HepG2 (cell line): ENCODE data around the gene NOVA2. TPM values are rescaled to one million over a fixed set of nuclear protein-coding genes. Genes with fewer than 3 reads are reported as not detected.

Source experiments
- ARNTL ChIP-seq: sonication (generic); formaldehyde crosslinking; IDR thresholded peaks from 2 replicates; pipeline ENCODE4 v1.4.0; 2020; ENCODE audit warnings: mild to moderate bottlenecking, missing genetic modification reagents
- MEIS2 ChIP-seq: sonication (generic); formaldehyde crosslinking; IDR thresholded peaks from 2 replicates; pipeline ENCODE4 v1.9.0; 2021; ENCODE audit warnings: mild to moderate bottlenecking, missing genetic modification reagents
- NFE2L1 ChIP-seq: sonication (generic); formaldehyde crosslinking; IDR thresholded peaks from 2 replicates; pipeline ENCODE4 v1.4.0; 2020; ENCODE audit warnings: missing genetic modification reagents, mild to moderate bottlenecking, borderline replicate concordance
- PHF5A ChIP-seq: IDR thresholded peaks from one replicate; pipeline ENCODE4 v1.6.1; 2018; ENCODE audit warnings: low read depth, missing genetic modification reagents; ENCODE audit not compliant: unreplicated experiment
- PHF8 ChIP-seq: sonication (generic); formaldehyde crosslinking; IDR thresholded peaks from 2 replicates; pipeline ENCODE4 v1.5.0; 2020; ENCODE audit warnings: missing genetic modification reagents
- POLR2G ChIP-seq: fragments of 200-400 bp; formaldehyde crosslinking; IDR thresholded peaks from 2 replicates; pipeline ENCODE4 v1.6.1; 2018; ENCODE audit warnings: mild to moderate bottlenecking, low read depth, low read length, moderate library complexity
- PPARG ChIP-seq: conservative IDR thresholded peaks from 2 replicates; pipeline ENCODE4 v1.6.1; 2016; ENCODE audit warnings: missing biosample characterization, missing genetic modification reagents
- SOX13 ChIP-seq, 3 experiments: fragments of 450-650 bp in 1 of 3; sonication (generic) in 1 of 3; formaldehyde crosslinking in 1 of 3; IDR thresholded peaks in 2 of 3; conservative IDR thresholded peaks in 1 of 3; 2 replicates each; pipeline versions ENCODE4 v1.5.0 to v1.6.1; 2016 to 2020; ENCODE audit warnings: antibody characterized with exemption in 1 of 3, mild to moderate bottlenecking in 1 of 3, missing compliant biosample characterization in 1 of 3, missing genetic modification reagents in 1 of 3, moderate library complexity in 1 of 3
- SUZ12 ChIP-seq: fragments of 150-350 bp; IDR thresholded peaks from 2 replicates; pipeline ENCODE4 v1.6.1; 2014; ENCODE audit warnings: low read depth, low read length
- TBP ChIP-seq: sonication (generic); formaldehyde crosslinking; IDR thresholded peaks from 2 replicates; pipeline ENCODE4 v1.5.0; 2020; ENCODE audit warnings: missing genetic modification reagents
- TBX2 ChIP-seq: sonication (generic); formaldehyde crosslinking; IDR thresholded peaks from 2 replicates; pipeline ENCODE4 v1.5.0; 2020; ENCODE audit warnings: missing genetic modification reagents, mild to moderate bottlenecking, borderline replicate concordance
- U2AF2 ChIP-seq: fragments of 200-400 bp; formaldehyde crosslinking; IDR thresholded peaks from 2 replicates; pipeline ENCODE4 v1.6.1; 2017; ENCODE audit warnings: low read depth, mild to moderate bottlenecking, low read length
- ZBTB7B ChIP-seq: sonication (generic); formaldehyde crosslinking; IDR thresholded peaks from 2 replicates; pipeline ENCODE4 v1.4.0; 2020; ENCODE audit warnings: missing genetic modification reagents
- ZIK1 ChIP-seq: sonication (generic); formaldehyde crosslinking; IDR thresholded peaks from 2 replicates; pipeline ENCODE4 v1.5.0; 2020; ENCODE audit warnings: mild to moderate bottlenecking, low read depth, missing genetic modification reagents, borderline replicate concordance
- ZKSCAN5 ChIP-seq: sonication (generic); formaldehyde crosslinking; IDR thresholded peaks from 2 replicates; pipeline ENCODE4 v1.5.1; 2020; ENCODE audit warnings: mild to moderate bottlenecking, missing genetic modification reagents
- ZNF143 ChIP-seq: sonication (generic); formaldehyde crosslinking; IDR thresholded peaks from 2 replicates; pipeline ENCODE4 v1.4.0; 2020; ENCODE audit warnings: missing genetic modification reagents
- ZNF256 ChIP-seq: sonication (generic); formaldehyde crosslinking; conservative IDR thresholded peaks from 2 replicates; pipeline ENCODE4 v1.4.0; 2020; ENCODE audit warnings: missing genetic modification reagents
- ZNF501 ChIP-seq: sonication (generic); formaldehyde crosslinking; IDR thresholded peaks from 2 replicates; pipeline ENCODE4 v1.5.1; 2020; ENCODE audit warnings: mild to moderate bottlenecking, moderate library complexity, missing genetic modification reagents
- ZNF674 ChIP-seq: sonication (generic); formaldehyde crosslinking; IDR thresholded peaks from 2 replicates; pipeline ENCODE4 v1.5.0; 2020; ENCODE audit warnings: low read depth, mild to moderate bottlenecking, missing genetic modification reagents
- ZNF776 ChIP-seq: sonication (generic); formaldehyde crosslinking; IDR thresholded peaks from 2 replicates; pipeline ENCODE4 v1.4.0; 2020; ENCODE audit warnings: mild to moderate bottlenecking, missing genetic modification reagents
- ZSCAN22 ChIP-seq: sonication (generic); formaldehyde crosslinking; IDR thresholded peaks from 2 replicates; pipeline ENCODE4 v1.4.0; 2020; ENCODE audit warnings: mild to moderate bottlenecking, missing genetic modification reagents
- polyA plus RNA-seq, 8 experiments: library from polyadenylated mRNA; depleted of rRNA in 3 of 8; stranded (reverse) in 7 of 8; unstranded in 1 of 8; fragments of >200 nt; fragmentation: Illumina TruSeq in 4 of 8; extraction: Trizol in 4 of 8; gene quantifications; 2 replicates each; pipeline versions ENCODE4 v1.2.1 to v1.2.3, GENCODE V29; 2011 to 2016; ENCODE audit warnings: low read depth in 4 of 8, missing spikeins in 1 of 8, mixed read lengths in 1 of 8; ENCODE audit not compliant: insufficient read depth in 1 of 8
- total RNA-seq, 5 experiments: library from RNA; depleted of rRNA; stranded (reverse); fragments of >200 nt; fragmentation: Illumina TruSeq; extraction: Trizol; gene quantifications; 2 replicates each; pipeline ENCODE4 v1.2.3, GENCODE V29; 2016; ENCODE audit warnings: low read depth in 1 of 5
- TF ChIP-seq, protein P1 (sequence below): sonication (generic); formaldehyde crosslinking; IDR thresholded peaks from 2 replicates; pipeline ENCODE4 v1.4.0; 2020; ENCODE audit warnings: missing genetic modification reagents
- TF ChIP-seq, protein P2 (sequence below): sonication (generic); formaldehyde crosslinking; IDR thresholded peaks from 2 replicates; pipeline ENCODE4 v1.5.0; 2020; ENCODE audit warnings: missing genetic modification reagents
- TF ChIP-seq, protein P3 (sequence below): sonication (generic); formaldehyde crosslinking; IDR thresholded peaks from 2 replicates; pipeline ENCODE4 v1.8.1; 2022; ENCODE audit warnings: mild to moderate bottlenecking, missing genetic modification reagents

Gene NOVA2
- total and polyA plus RNA-seq, 2 of the 13 experiments (the other 11 are each of a cell fraction or from before 2014, with no cell fraction given): not detected

- TF ChIP-seq ZNF674 (CRISPR knock-in tag): no peak
- TF ChIP-seq ZNF143 (CRISPR knock-in tag): no peak
- peak; percentile 65; the same call in 1 of the 2 replicates for TF ChIP-seq ARNTL (CRISPR knock-in tag)
- TF ChIP-seq ZKSCAN5 (CRISPR knock-in tag): no peak
- no peak for TF ChIP-seq ZNF776 (CRISPR knock-in tag)
- TF ChIP-seq, protein P1, sequence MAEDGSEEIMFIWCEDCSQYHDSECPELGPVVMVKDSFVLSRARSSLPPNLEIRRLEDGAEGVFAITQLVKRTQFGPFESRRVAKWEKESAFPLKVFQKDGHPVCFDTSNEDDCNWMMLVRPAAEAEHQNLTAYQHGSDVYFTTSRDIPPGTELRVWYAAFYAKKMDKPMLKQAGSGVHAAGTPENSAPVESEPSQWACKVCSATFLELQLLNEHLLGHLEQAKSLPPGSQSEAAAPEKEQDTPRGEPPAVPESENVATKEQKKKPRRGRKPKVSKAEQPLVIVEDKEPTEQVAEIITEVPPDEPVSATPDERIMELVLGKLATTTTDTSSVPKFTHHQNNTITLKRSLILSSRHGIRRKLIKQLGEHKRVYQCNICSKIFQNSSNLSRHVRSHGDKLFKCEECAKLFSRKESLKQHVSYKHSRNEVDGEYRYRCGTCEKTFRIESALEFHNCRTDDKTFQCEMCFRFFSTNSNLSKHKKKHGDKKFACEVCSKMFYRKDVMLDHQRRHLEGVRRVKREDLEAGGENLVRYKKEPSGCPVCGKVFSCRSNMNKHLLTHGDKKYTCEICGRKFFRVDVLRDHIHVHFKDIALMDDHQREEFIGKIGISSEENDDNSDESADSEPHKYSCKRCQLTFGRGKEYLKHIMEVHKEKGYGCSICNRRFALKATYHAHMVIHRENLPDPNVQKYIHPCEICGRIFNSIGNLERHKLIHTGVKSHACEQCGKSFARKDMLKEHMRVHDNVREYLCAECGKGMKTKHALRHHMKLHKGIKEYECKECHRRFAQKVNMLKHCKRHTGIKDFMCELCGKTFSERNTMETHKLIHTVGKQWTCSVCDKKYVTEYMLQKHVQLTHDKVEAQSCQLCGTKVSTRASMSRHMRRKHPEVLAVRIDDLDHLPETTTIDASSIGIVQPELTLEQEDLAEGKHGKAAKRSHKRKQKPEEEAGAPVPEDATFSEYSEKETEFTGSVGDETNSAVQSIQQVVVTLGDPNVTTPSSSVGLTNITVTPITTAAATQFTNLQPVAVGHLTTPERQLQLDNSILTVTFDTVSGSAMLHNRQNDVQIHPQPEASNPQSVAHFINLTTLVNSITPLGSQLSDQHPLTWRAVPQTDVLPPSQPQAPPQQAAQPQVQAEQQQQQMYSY (CRISPR knock-in tag): no peak
- TF ChIP-seq ZSCAN22 (CRISPR knock-in tag): no peak
- no peak for TF ChIP-seq SUZ12
- TF ChIP-seq ZNF501 (CRISPR knock-in tag): no peak
- TF ChIP-seq ZIK1: no peak
- peak; percentile 96 for TF ChIP-seq POLR2G
- no peak; the same call in 1 of the 2 replicates for TF ChIP-seq TBX2 (CRISPR knock-in tag)
- no peak for TF ChIP-seq ZNF256
- TF ChIP-seq, protein P2, sequence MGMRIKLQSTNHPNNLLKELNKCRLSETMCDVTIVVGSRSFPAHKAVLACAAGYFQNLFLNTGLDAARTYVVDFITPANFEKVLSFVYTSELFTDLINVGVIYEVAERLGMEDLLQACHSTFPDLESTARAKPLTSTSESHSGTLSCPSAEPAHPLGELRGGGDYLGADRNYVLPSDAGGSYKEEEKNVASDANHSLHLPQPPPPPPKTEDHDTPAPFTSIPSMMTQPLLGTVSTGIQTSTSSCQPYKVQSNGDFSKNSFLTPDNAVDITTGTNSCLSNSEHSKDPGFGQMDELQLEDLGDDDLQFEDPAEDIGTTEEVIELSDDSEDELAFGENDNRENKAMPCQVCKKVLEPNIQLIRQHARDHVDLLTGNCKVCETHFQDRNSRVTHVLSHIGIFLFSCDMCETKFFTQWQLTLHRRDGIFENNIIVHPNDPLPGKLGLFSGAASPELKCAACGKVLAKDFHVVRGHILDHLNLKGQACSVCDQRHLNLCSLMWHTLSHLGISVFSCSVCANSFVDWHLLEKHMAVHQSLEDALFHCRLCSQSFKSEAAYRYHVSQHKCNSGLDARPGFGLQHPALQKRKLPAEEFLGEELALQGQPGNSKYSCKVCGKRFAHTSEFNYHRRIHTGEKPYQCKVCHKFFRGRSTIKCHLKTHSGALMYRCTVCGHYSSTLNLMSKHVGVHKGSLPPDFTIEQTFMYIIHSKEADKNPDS: no peak
- TF ChIP-seq PHF8: peak; percentile 79
- TF ChIP-seq U2AF2: no peak
- TF ChIP-seq MEIS2 (CRISPR knock-in tag): no peak; the same call in 1 of the 2 replicates
- TF ChIP-seq, protein P3, sequence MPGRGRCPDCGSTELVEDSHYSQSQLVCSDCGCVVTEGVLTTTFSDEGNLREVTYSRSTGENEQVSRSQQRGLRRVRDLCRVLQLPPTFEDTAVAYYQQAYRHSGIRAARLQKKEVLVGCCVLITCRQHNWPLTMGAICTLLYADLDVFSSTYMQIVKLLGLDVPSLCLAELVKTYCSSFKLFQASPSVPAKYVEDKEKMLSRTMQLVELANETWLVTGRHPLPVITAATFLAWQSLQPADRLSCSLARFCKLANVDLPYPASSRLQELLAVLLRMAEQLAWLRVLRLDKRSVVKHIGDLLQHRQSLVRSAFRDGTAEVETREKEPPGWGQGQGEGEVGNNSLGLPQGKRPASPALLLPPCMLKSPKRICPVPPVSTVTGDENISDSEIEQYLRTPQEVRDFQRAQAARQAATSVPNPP: no peak
- no peak for TF ChIP-seq PHF5A (CRISPR knock-in tag)
- TF ChIP-seq SOX13 (IDR thresholded peaks at IDR 0.05): no peak
- TF ChIP-seq SOX13 (CRISPR knock-in tag; conservative IDR thresholded peaks at IDR 0.05 in 1 of 2, IDR thresholded peaks at IDR 0.05 in 1 of 2): no peak
- TF ChIP-seq TBP (CRISPR knock-in tag): no peak
- TF ChIP-seq ZBTB7B (CRISPR knock-in tag): no peak; the same call in 1 of the 2 replicates
- TF ChIP-seq NFE2L1 (CRISPR knock-in tag): no peak
- 0 out of 2 replicates have a peak, but pooled peaks have one; percentile 26 for TF ChIP-seq PPARG (CRISPR knock-in tag)
These were observed 21.5 kb upstream of the NOVA2 start, which contains the start of gene CCDC61 (continued) for GRCh38 chr19:45994998-45995714.
